ENCODE results near the gene HOXB7.

DNA sequence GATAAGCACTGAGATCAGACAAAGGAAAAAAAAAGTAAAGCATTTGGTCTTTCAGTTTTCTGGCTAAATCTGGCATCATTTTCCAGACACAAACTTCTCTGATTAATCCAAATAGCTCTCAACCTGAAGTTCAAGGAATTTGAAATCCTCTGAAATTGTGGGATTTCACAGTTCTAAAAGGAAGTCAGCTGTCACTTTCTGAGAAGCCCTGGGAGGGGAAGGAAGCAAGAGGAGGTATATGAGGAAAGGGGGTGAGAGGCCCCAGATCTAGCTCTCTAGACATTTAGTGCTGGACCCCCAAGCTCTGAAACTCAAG is 32.8 kb upstream of the HOXB7 start:
- TF ChIP-seq POLR2A (IDR thresholded peaks at IDR 0.05; ENCODE audit: low read length): no peak
- TF ChIP-seq GATA1 (IDR thresholded peaks at IDR 0.05; ENCODE audit: low read depth, low read length): no peak
